Suprapubic skin (tissue), 4 donors: Measurements from ENCODE around the gene NFIB. TPM values are rescaled to one million over a fixed set of nuclear protein-coding genes. Genes with fewer than 3 reads are reported as not detected.

Source experiments
- DNase-seq, 2 donors: peaks; one replicate each; pipeline ENCODE4 v3.0.0-alpha.2; 2019; ENCODE audit warnings: low spot score in 2 of 2
- H3K27ac ChIP-seq: fragments of 200-600 bp; sonication (generic); one replicate; pipeline ENCODE4 v1.5.1; 2019
- H3K27me3 ChIP-seq: fragments of 200-600 bp; sonication (generic); one replicate; pipeline ENCODE4 v1.5.1; 2019
- H3K36me3 ChIP-seq: fragments of 200-600 bp; sonication (generic); one replicate; pipeline ENCODE4 v1.5.1; 2019
- H3K4me1 ChIP-seq: fragments of 200-600 bp; sonication (generic); one replicate; pipeline ENCODE4 v1.5.1; 2019
- H3K4me3 ChIP-seq: fragments of 200-600 bp; sonication (generic); one replicate; pipeline ENCODE4 v1.5.1; 2019; ENCODE audit warnings: mild to moderate bottlenecking
- H3K9me3 ChIP-seq: fragments of 200-600 bp; sonication (generic); one replicate; pipeline ENCODE4 v1.5.1; 2019
- CTCF ChIP-seq, 2 donors: fragments of 200-600 bp in 1 of 2; fragments of 450-650 bp in 1 of 2; sonication (generic) in 1 of 2; IDR thresholded peaks; one replicate each; pipeline ENCODE4 v1.5.1; 2016 to 2019; ENCODE audit warnings: antibody characterized with exemption in 2 of 2, mild to moderate bottlenecking in 1 of 2, moderate library complexity in 1 of 2
- EP300 ChIP-seq: sonication (generic); formaldehyde crosslinking; IDR thresholded peaks from one replicate; pipeline ENCODE4 v1.6.1; 2017; ENCODE audit warnings: antibody characterized with exemption
- POLR2A ChIP-seq, 2 donors: fragments of 450-650 bp; IDR thresholded peaks; one replicate each; pipeline ENCODE4 v1.6.1; 2017; ENCODE audit warnings: antibody characterized with exemption in 2 of 2, mild to moderate bottlenecking in 2 of 2, moderate library complexity in 2 of 2
- POLR2AphosphoS5 ChIP-seq, 3 donors: sonication (generic); formaldehyde crosslinking; IDR thresholded peaks; one replicate each; pipeline ENCODE4 v1.6.1; 2017; ENCODE audit warnings: antibody characterized with exemption in 3 of 3
- WGBS: methylation state at CpG from one replicate; pipeline ENCODE4 v1.1.5; 2018; 5-methylcytosine and 5-hydroxymethylcytosine counted together
- total RNA-seq, 4 donors: library from RNA; depleted of rRNA; stranded (reverse); fragments of >200 nt; gene quantifications; one replicate each; pipeline ENCODE4 v1.1.0, GENCODE V29; 2016

The NFIB gene
- total RNA-seq, 4 donors from 2014 or later = 90.4 to 204 (median 112) TPM

GRCh38 chr9:14240537-14240936, 73.4 kb downstream of the NFIB start:
- H3K4me3 ChIP-seq = no peak overlapping the region
- H3K27me3 ChIP-seq = no peaks in the 10 kb centered on the region
- no peaks in the 10 kb centered on the region for H3K9me3 ChIP-seq
- H3K27ac ChIP-seq = no peak overlapping the region
- no peak for DNase-seq
- no peaks in the 10 kb centered on the region for H3K36me3 ChIP-seq
- TF ChIP-seq POLR2A (IDR thresholded peaks at IDR 0.05) = no peak
- no peak for TF ChIP-seq EP300
- no peak for TF ChIP-seq CTCF (IDR thresholded peaks at IDR 0.05)
- no peak for TF ChIP-seq POLR2AphosphoS5 (IDR thresholded peaks at IDR 0.05)
- WGBS = 43% methylated on average over 6 of the region's 6 CpGs
- peaks cover 43% of the 10 kb centered on the region for H3K4me1 ChIP-seq

- H3K27ac ChIP-seq = peak overlapping the region; percentile 53
- no peak for DNase-seq
- no peaks in the 10 kb centered on the region for H3K36me3 ChIP-seq
- H3K4me3 ChIP-seq = no peak overlapping the region
- 36% methylated on average over 4 of the region's 4 CpGs for WGBS
- TF ChIP-seq POLR2AphosphoS5 (IDR thresholded peaks at IDR 0.05) = no peak
- TF ChIP-seq CTCF (IDR thresholded peaks at IDR 0.05) = no peak
- TF ChIP-seq POLR2A (IDR thresholded peaks at IDR 0.05) = no peak
- no peak for TF ChIP-seq EP300
- H3K4me1 ChIP-seq = peaks cover 43% of the 10 kb centered on the region
- H3K9me3 ChIP-seq = no peaks in the 10 kb centered on the region
- no peaks in the 10 kb centered on the region for H3K27me3 ChIP-seq
Observed at GRCh38 chr9:14238518-14238917, 75.4 kb downstream of the NFIB start.

- Histone ChIP-seq H3K27me3 (no peaks in the 10 kb centered on the region), H3K36me3 (no peaks in the 10 kb centered on the region), H3K9me3 (no peaks in the 10 kb centered on the region), H3K27ac (peak overlapping the region; percentile 53), H3K4me1 (peaks cover 43% of the 10 kb centered on the region), H3K4me3 (no peak overlapping the region)
- no peak for DNase-seq
- TF ChIP-seq POLR2A (IDR thresholded peaks at IDR 0.05) (no peak), POLR2AphosphoS5 (IDR thresholded peaks at IDR 0.05) (no peak), CTCF (IDR thresholded peaks at IDR 0.05) (no peak), EP300 (no peak)
- whole genome bisulfite sequencing = 62% methylated on average over 3 of the region's 3 CpGs
Observed at GRCh38 chr9:14238079-14238478, 75.9 kb downstream of the NFIB start.

DNA sequence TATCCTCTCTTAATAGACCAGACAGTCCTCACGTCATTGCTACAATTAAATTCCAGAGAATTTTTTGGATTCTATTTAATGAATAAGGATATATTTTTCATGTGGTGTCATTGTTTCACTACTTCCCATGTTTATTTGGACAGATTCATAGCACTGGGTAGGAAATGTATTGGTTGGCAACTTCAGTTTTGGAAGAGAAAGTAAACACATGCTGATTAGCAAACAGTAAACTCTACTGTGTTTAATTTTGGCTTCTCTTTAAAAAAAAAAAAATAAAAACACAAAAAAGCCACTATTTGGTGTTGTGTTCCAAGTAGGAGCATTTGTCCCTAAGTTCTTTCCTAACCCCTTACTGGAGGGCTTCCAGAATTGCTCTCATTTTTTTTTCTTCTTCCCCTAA, 77.3 kb downstream of the NFIB start:
- H3K4me3 ChIP-seq = no peak overlapping the region
- peak overlapping the region; percentile 34 for H3K27ac ChIP-seq
- peaks cover 36% of the 10 kb centered on the region for H3K4me1 ChIP-seq
- no peak for DNase-seq
- no peaks in the 10 kb centered on the region for H3K36me3 ChIP-seq
- no peaks in the 10 kb centered on the region for H3K27me3 ChIP-seq
- 33% methylated on average over 1 of the region's 1 CpG for WGBS
- TF ChIP-seq CTCF (IDR thresholded peaks at IDR 0.05) = no peak
- TF ChIP-seq POLR2A (IDR thresholded peaks at IDR 0.05) = no peak
- no peak for TF ChIP-seq EP300
- no peak for TF ChIP-seq POLR2AphosphoS5 (IDR thresholded peaks at IDR 0.05)
- H3K9me3 ChIP-seq = no peaks in the 10 kb centered on the region

DNA sequence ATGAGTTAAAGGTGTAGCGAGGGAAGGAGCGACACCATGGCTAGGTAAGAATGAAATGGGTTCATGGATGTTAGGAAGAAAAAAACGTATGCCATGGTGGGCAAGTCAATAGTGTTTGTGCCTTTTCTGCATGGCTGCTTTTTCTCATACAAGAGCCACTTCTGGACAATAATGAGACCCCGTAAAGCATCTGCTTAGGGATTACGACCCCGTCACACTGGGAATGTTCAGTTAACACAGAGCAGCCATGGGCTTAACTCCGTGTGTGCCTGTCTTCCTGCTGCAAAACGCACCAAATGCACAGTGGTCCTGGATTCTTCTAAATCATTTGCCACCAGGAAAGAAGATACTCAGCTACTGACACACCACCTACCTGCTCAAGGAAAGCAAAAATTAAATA, 81.8 kb downstream of the NFIB start:
- TF ChIP-seq POLR2AphosphoS5 (IDR thresholded peaks at IDR 0.05) (no peak), EP300 (no peak), POLR2A (IDR thresholded peaks at IDR 0.05) (no peak), CTCF (IDR thresholded peaks at IDR 0.05) (no peak)
- H3K36me3 ChIP-seq = no peaks in the 10 kb centered on the region
- no peak overlapping the region for H3K27ac ChIP-seq
- H3K4me1 ChIP-seq = peaks cover 9% of the 10 kb centered on the region
- 81% methylated on average over 8 of the region's 8 CpGs for WGBS
- H3K27me3 ChIP-seq = no peaks in the 10 kb centered on the region
- no peaks in the 10 kb centered on the region for H3K9me3 ChIP-seq
- H3K4me3 ChIP-seq = no peak overlapping the region
- DNase-seq = no peak
